HepG2 (cell line): Measurements from ENCODE around the gene HPS6. TPM values are rescaled to one million over a fixed set of nuclear protein-coding genes. Genes with fewer than 3 reads are reported as not detected.

ENCODE experiments used
- ARNTL ChIP-seq: sonication (generic); formaldehyde crosslinking; IDR thresholded peaks from 2 replicates; pipeline ENCODE4 v1.4.0; 2020; ENCODE audit warnings: mild to moderate bottlenecking, missing genetic modification reagents
- ASH2L ChIP-seq: fragments of 300-600, 200-600 bp; sonication (generic); IDR thresholded peaks from 2 replicates; pipeline ENCODE4 v1.7.0; 2017; ENCODE audit warnings: low read depth, mild to moderate bottlenecking, moderate library complexity, mixed read lengths, low read length; ENCODE audit not compliant: insufficient read length
- CHD4 ChIP-seq: fragments of 200-600 bp; sonication (generic); IDR thresholded peaks from 2 replicates; pipeline ENCODE4 v1.7.0; 2017; ENCODE audit warnings: mild to moderate bottlenecking, low read length, borderline replicate concordance
- GPBP1L1 ChIP-seq: sonication (generic); formaldehyde crosslinking; IDR thresholded peaks from 2 replicates; pipeline ENCODE4 v1.5.0; 2020; ENCODE audit warnings: mild to moderate bottlenecking, missing genetic modification reagents
- MAF1 ChIP-seq: sonication (generic); formaldehyde crosslinking; IDR thresholded peaks from 2 replicates; pipeline ENCODE4 v1.5.0; 2020; ENCODE audit warnings: missing genetic modification reagents, borderline replicate concordance
- NFE2L1 ChIP-seq: sonication (generic); formaldehyde crosslinking; IDR thresholded peaks from 2 replicates; pipeline ENCODE4 v1.4.0; 2020; ENCODE audit warnings: missing genetic modification reagents, mild to moderate bottlenecking, borderline replicate concordance
- NFKBIZ ChIP-seq: IDR thresholded peaks from 2 replicates; pipeline ENCODE4 v1.6.1; 2018; ENCODE audit warnings: missing genetic modification reagents, missing compliant biosample characterization
- PPARG ChIP-seq: conservative IDR thresholded peaks from 2 replicates; pipeline ENCODE4 v1.6.1; 2016; ENCODE audit warnings: missing biosample characterization, missing genetic modification reagents
- RFX1 ChIP-seq: fragments of 450-650 bp; IDR thresholded peaks from 2 replicates; pipeline ENCODE4 v1.6.1; 2017
- RFXAP ChIP-seq: sonication (generic); formaldehyde crosslinking; IDR thresholded peaks from 2 replicates; pipeline ENCODE4 v1.4.0; 2020; ENCODE audit warnings: missing genetic modification reagents, borderline replicate concordance
- RORA ChIP-seq: sonication (generic); formaldehyde crosslinking; IDR thresholded peaks from 2 replicates; pipeline ENCODE4 v1.5.0; 2020; ENCODE audit warnings: mild to moderate bottlenecking, missing genetic modification reagents, moderate library complexity
- SAFB2 ChIP-seq: sonication (generic); formaldehyde crosslinking; IDR thresholded peaks from 2 replicates; pipeline ENCODE4 v1.5.1; 2020; ENCODE audit warnings: missing genetic modification reagents, low read depth, mild to moderate bottlenecking, borderline replicate concordance
- SRF ChIP-seq: IDR thresholded peaks from 2 replicates; pipeline ENCODE4 v1.6.1; 2011; ENCODE audit warnings: mild to moderate bottlenecking, low read depth, low read length, moderate library complexity
- SRSF4 ChIP-seq: fragments of 200-400 bp; formaldehyde crosslinking; IDR thresholded peaks from one replicate; pipeline ENCODE4 v1.6.1; 2018; ENCODE audit warnings: mild to moderate bottlenecking, low read depth, low read length, moderate library complexity; ENCODE audit not compliant: poor library complexity, severe bottlenecking
- SRY ChIP-seq: sonication (generic); formaldehyde crosslinking; IDR thresholded peaks from 2 replicates; pipeline ENCODE4 v1.8.0; 2022; ENCODE audit warnings: mild to moderate bottlenecking, missing genetic modification reagents
- TEAD2 ChIP-seq: sonication (generic); formaldehyde crosslinking; IDR thresholded peaks from 2 replicates; pipeline ENCODE4 v1.9.0; 2021; ENCODE audit warnings: missing genetic modification reagents
- ZFP36 ChIP-seq: fragments of 150-350 bp; IDR thresholded peaks from 2 replicates; pipeline ENCODE4 v1.6.1; 2018; ENCODE audit warnings: borderline replicate concordance, low read length, low read depth; ENCODE audit not compliant: partially characterized antibody
- ZFP62 ChIP-seq: sonication (generic); formaldehyde crosslinking; IDR thresholded peaks from 2 replicates; pipeline ENCODE4 v1.4.0; 2020; ENCODE audit warnings: missing genetic modification reagents
- ZNF317 ChIP-seq: sonication (generic); formaldehyde crosslinking; IDR thresholded peaks from 2 replicates; pipeline ENCODE4 v1.5.0; 2020; ENCODE audit warnings: mild to moderate bottlenecking, missing genetic modification reagents
- ZNF350 ChIP-seq: sonication (generic); formaldehyde crosslinking; IDR thresholded peaks from 2 replicates; pipeline ENCODE4 v1.4.0; 2020; ENCODE audit warnings: mild to moderate bottlenecking, low read depth, missing genetic modification reagents, borderline replicate concordance
- ZNF496 ChIP-seq: sonication (generic); formaldehyde crosslinking; IDR thresholded peaks from 2 replicates; pipeline ENCODE4 v1.8.1; 2023; ENCODE audit warnings: mild to moderate bottlenecking, moderate library complexity, missing genetic modification reagents; ENCODE audit not compliant: insufficient replicate concordance
- ZNF577 ChIP-seq: sonication (generic); formaldehyde crosslinking; IDR thresholded peaks from 2 replicates; pipeline ENCODE4 v1.4.0; 2020; ENCODE audit warnings: mild to moderate bottlenecking, low read depth, missing genetic modification reagents, borderline replicate concordance
- ZNF605 ChIP-seq: sonication (generic); formaldehyde crosslinking; IDR thresholded peaks from 2 replicates; pipeline ENCODE4 v1.8.0; 2022; ENCODE audit warnings: mild to moderate bottlenecking, missing genetic modification reagents
- ZNF766 ChIP-seq: sonication (generic); formaldehyde crosslinking; IDR thresholded peaks from 2 replicates; pipeline ENCODE4 v1.5.0; 2020; ENCODE audit warnings: missing genetic modification reagents, borderline replicate concordance
- ZNF773 ChIP-seq: sonication (generic); formaldehyde crosslinking; IDR thresholded peaks from 2 replicates; pipeline ENCODE4 v1.4.0; 2020; ENCODE audit warnings: missing genetic modification reagents, borderline replicate concordance
- ZNF891 ChIP-seq: sonication (generic); formaldehyde crosslinking; IDR thresholded peaks from 2 replicates; pipeline ENCODE4 v1.5.0; 2020; ENCODE audit warnings: mild to moderate bottlenecking, missing genetic modification reagents
- ZSCAN25 ChIP-seq: sonication (generic); formaldehyde crosslinking; IDR thresholded peaks from 2 replicates; pipeline ENCODE4 v1.8.0; 2022; ENCODE audit warnings: mild to moderate bottlenecking, missing genetic modification reagents
- polyA plus RNA-seq, 8 experiments: library from polyadenylated mRNA; depleted of rRNA in 3 of 8; stranded (reverse) in 7 of 8; unstranded in 1 of 8; fragments of >200 nt; fragmentation: Illumina TruSeq in 4 of 8; extraction: Trizol in 4 of 8; gene quantifications; 2 replicates each; pipeline versions ENCODE4 v1.2.1 to v1.2.3, GENCODE V29; 2011 to 2016; ENCODE audit warnings: low read depth in 4 of 8, missing spikeins in 1 of 8, mixed read lengths in 1 of 8; ENCODE audit not compliant: insufficient read depth in 1 of 8
- total RNA-seq, 5 experiments: library from RNA; depleted of rRNA; stranded (reverse); fragments of >200 nt; fragmentation: Illumina TruSeq; extraction: Trizol; gene quantifications; 2 replicates each; pipeline ENCODE4 v1.2.3, GENCODE V29; 2016; ENCODE audit warnings: low read depth in 1 of 5
- TF ChIP-seq, protein P1 (sequence below): sonication (generic); formaldehyde crosslinking; IDR thresholded peaks from 2 replicates; pipeline ENCODE4 v1.5.1; 2020; ENCODE audit warnings: missing genetic modification reagents, mild to moderate bottlenecking, borderline replicate concordance

The HPS6 gene
- total and polyA plus RNA-seq, 2 of the 13 experiments (the other 11 are each of a cell fraction or from before 2014, with no cell fraction given), result 2.9 to 14.9 TPM

DNA sequence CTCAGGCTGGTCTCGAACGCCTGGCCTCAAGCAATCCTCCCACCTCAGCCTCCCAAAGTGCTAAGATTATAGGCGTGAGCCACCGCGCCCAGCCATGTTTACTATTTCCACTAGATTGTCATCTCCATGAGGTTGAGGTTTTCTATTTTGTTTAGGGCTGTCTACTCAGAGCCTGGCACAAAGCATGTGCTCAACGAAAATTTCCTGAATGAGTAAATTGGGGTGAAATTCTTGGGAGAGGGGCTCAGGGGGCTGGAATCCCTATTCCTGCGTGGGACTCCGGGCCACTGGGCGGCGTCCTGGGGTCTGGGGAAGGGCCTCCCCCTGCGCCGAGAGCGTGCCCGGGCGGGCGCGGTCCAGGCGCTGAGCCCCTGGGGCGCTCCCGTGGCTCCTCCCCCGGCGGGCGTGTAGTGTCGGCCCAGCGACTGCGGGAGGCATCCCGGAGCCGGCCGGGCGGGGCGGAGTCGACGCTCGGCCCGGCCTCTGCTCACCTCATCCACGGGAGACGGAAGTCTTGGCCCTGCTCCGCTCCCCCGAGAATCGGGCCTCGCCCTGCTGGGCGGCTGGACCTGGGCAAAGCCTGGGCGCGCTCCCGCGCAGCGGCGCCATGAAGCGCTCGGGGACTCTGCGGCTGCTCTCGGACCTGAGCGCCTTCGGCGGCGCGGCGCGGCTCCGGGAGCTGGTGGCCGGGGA, at the start of gene HPS6 (continued):
- TF ChIP-seq SRSF4, result no peak
- no peak for TF ChIP-seq RFX1
- TF ChIP-seq ZNF350 (CRISPR knock-in tag), result no peak
- no peak for TF ChIP-seq ZNF577 (CRISPR knock-in tag)
- no peak; the same call in 1 of the 2 replicates for TF ChIP-seq NFKBIZ (CRISPR knock-in tag)
- TF ChIP-seq MAF1 (CRISPR knock-in tag), result 0 out of 2 replicates have a peak, but pooled peaks have one; percentile 31
- TF ChIP-seq RORA (CRISPR knock-in tag), result no peak
- no peak for TF ChIP-seq TEAD2 (CRISPR knock-in tag)
- TF ChIP-seq ARNTL, result peak; percentile 37; the same call in 1 of the 2 replicates
- 0 out of 2 replicates have a peak, but pooled peaks have one; percentile 46 for TF ChIP-seq CHD4
- no peak for TF ChIP-seq ZNF605 (CRISPR knock-in tag)
- TF ChIP-seq SRF, result no peak
- peak; percentile 79 for TF ChIP-seq ZSCAN25 (CRISPR knock-in tag)
- TF ChIP-seq ZNF496 (CRISPR knock-in tag), result no peak
- TF ChIP-seq ZNF773 (CRISPR knock-in tag), result 0 out of 2 replicates have a peak, but pooled peaks have one; percentile 15
- TF ChIP-seq ZNF317 (CRISPR knock-in tag), result no peak
- no peak for TF ChIP-seq ZFP62 (CRISPR knock-in tag)
- TF ChIP-seq NFE2L1 (CRISPR knock-in tag), result no peak
- TF ChIP-seq, protein P1, sequence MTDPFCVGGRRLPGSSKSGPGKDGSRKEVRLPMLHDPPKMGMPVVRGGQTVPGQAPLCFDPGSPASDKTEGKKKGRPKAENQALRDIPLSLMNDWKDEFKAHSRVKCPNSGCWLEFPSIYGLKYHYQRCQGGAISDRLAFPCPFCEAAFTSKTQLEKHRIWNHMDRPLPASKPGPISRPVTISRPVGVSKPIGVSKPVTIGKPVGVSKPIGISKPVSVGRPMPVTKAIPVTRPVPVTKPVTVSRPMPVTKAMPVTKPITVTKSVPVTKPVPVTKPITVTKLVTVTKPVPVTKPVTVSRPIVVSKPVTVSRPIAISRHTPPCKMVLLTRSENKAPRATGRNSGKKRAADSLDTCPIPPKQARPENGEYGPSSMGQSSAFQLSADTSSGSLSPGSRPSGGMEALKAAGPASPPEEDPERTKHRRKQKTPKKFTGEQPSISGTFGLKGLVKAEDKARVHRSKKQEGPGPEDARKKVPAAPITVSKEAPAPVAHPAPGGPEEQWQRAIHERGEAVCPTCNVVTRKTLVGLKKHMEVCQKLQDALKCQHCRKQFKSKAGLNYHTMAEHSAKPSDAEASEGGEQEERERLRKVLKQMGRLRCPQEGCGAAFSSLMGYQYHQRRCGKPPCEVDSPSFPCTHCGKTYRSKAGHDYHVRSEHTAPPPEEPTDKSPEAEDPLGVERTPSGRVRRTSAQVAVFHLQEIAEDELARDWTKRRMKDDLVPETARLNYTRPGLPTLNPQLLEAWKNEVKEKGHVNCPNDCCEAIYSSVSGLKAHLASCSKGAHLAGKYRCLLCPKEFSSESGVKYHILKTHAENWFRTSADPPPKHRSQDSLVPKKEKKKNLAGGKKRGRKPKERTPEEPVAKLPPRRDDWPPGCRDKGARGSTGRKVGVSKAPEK (CRISPR knock-in tag), result no peak
- TF ChIP-seq ZFP36, result no peak
- peak; percentile 78; the same call in 1 of the 2 replicates for TF ChIP-seq SRY (CRISPR knock-in tag)
- peak; percentile 71 for TF ChIP-seq ASH2L
- no peak for TF ChIP-seq RFXAP (CRISPR knock-in tag)
- TF ChIP-seq SAFB2 (CRISPR knock-in tag), result no peak
- TF ChIP-seq ZNF891, result peak; percentile 88; the same call in 1 of the 2 replicates
- peak; percentile 55; the same call in 1 of the 2 replicates for TF ChIP-seq PPARG (CRISPR knock-in tag)
- TF ChIP-seq ZNF766 (CRISPR knock-in tag), result no peak
- no peak for TF ChIP-seq GPBP1L1 (CRISPR knock-in tag)
